Measurements from ENCODE around the gene OR13F1.

OR13F1 gene

DNA sequence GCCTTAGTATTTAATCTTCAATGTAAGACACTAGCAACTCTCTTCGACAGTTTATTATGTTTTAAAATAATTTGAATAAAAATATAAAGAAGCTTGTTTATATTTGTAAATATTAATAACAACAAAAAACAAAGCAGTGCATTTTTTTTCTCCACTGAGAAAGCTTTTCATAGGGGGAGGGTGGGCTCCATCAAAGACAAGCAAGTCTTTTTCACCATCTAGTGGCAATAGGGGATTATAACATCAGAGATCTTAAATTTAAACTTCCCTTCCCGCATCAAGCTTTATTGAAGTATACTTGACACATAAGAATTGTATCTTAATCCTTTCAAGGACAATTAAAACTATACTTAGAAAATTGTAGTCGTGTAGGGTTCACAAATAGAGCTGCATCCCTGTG is 9.3 kb upstream of the OR13F1 start:
- no peaks in the 10 kb centered on the region for H3K9me2 ChIP-seq (replicated peaks; ENCODE audit: low read depth, low read length)
- no peaks in the 10 kb centered on the region for H3K36me3 ChIP-seq (ENCODE audit: insufficient read depth, low read length)
- H3F3A ChIP-seq (ENCODE audit: low read depth), result no peaks in the 10 kb centered on the region
- H3K9me3 ChIP-seq (ENCODE audit: insufficient read depth, low read depth, low read length), result no peaks in the 10 kb centered on the region
- no peaks in the 10 kb centered on the region for H3K79me2 ChIP-seq (ENCODE audit: insufficient read depth, low read length)
- no peak overlapping the region for H2AFZ ChIP-seq (ENCODE audit: low read length)
- H4K20me1 ChIP-seq (ENCODE audit: insufficient read depth, low read length, poor library complexity, severe bottlenecking), result no peaks in the 10 kb centered on the region
- peak; percentile 53 for TF ChIP-seq CTCF (conservative IDR thresholded peaks at IDR 0.05; ENCODE audit: low read length)
- no peak for TF ChIP-seq EZH2phosphoT487 (IDR thresholded peaks at IDR 0.05; ENCODE audit: borderline replicate concordance)
- H3K4me2 ChIP-seq (ENCODE audit: low read depth, low read length, poor library complexity, severe bottlenecking), result no peak overlapping the region
- H3K27me3 ChIP-seq (ENCODE audit: insufficient read depth, low read length, poor library complexity, severe bottlenecking), result no peaks in the 10 kb centered on the region
- H3K4me3 ChIP-seq (ENCODE audit: low read length, poor library complexity, severe bottlenecking), result no peak overlapping the region
- no peak overlapping the region for H3K9ac ChIP-seq (ENCODE audit: low read depth, low read length, poor library complexity, severe bottlenecking)
- H3K4me1 ChIP-seq (ENCODE audit: insufficient read depth, low read length, poor library complexity, severe bottlenecking), result no peaks in the 10 kb centered on the region

DNA sequence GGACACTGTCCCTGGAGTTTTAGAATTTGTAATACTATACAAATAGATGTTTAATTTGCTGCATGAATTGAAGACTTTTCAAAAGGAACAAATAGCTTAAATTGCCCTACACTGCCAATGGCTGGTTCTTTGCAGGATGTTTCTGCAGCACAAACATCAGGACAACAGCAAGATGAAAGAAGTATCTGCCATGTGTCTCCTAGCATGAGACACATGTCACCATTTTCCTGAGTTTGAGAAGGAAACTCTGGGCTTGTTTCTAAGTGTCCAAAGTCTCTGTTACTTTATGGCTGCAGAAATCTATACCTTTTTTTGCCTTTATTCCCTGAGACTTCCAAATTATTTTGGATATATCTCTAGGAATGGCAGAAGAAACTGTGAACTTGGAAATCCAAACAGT is 623 bp upstream of the OR13F1 start:
- no peaks in the 10 kb centered on the region for H3K79me2 ChIP-seq (ENCODE audit: insufficient read depth, low read length)
- H3K4me2 ChIP-seq (ENCODE audit: low read depth, low read length, poor library complexity, severe bottlenecking), result no peak overlapping the region
- no peaks in the 10 kb centered on the region for H3K9me2 ChIP-seq (replicated peaks; ENCODE audit: low read depth, low read length)
- no peaks in the 10 kb centered on the region for H4K20me1 ChIP-seq (ENCODE audit: insufficient read depth, low read length, poor library complexity, severe bottlenecking)
- no peak overlapping the region for H3K4me3 ChIP-seq (ENCODE audit: low read length, poor library complexity, severe bottlenecking)
- TF ChIP-seq CTCF (conservative IDR thresholded peaks at IDR 0.05; ENCODE audit: low read length) (no peak), EZH2phosphoT487 (IDR thresholded peaks at IDR 0.05; ENCODE audit: borderline replicate concordance) (no peak)
- no peaks in the 10 kb centered on the region for H3F3A ChIP-seq (ENCODE audit: low read depth)
- no peak overlapping the region for H3K9ac ChIP-seq (ENCODE audit: low read depth, low read length, poor library complexity, severe bottlenecking)
- H2AFZ ChIP-seq (ENCODE audit: low read length), result no peak overlapping the region
- H3K9me3 ChIP-seq (ENCODE audit: insufficient read depth, low read depth, low read length), result no peaks in the 10 kb centered on the region
- H3K36me3 ChIP-seq (ENCODE audit: insufficient read depth, low read length), result no peaks in the 10 kb centered on the region
- H3K27me3 ChIP-seq (ENCODE audit: insufficient read depth, low read length, poor library complexity, severe bottlenecking), result no peaks in the 10 kb centered on the region
- H3K4me1 ChIP-seq (ENCODE audit: insufficient read depth, low read length, poor library complexity, severe bottlenecking), result no peaks in the 10 kb centered on the region

DNA sequence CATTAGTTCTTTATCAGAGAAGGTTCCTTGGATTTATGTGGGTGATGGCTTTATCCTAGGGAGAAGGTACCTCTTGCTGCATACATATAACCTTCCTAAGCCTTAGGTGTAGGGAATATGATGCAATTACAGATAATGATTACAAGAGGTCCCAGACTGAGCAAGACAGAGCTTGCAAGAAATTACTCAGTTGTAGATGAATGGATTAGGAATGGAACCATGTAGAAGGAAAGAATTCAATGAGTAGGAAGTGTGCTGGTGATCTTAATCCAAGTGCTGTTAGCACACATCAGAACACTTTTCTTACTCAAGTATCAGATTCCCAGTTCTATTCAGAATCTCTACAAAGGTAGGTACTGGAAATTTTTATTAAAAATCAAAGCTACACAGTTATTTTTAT is 2.5 kb downstream of the OR13F1 start:
- Histone ChIP-seq H3K9me3 (ENCODE audit: insufficient read depth, low read depth, low read length) (no peaks in the 10 kb centered on the region), H3K27me3 (ENCODE audit: insufficient read depth, low read length, poor library complexity, severe bottlenecking) (no peaks in the 10 kb centered on the region), H4K20me1 (ENCODE audit: insufficient read depth, low read length, poor library complexity, severe bottlenecking) (no peaks in the 10 kb centered on the region), H3K79me2 (ENCODE audit: insufficient read depth, low read length) (no peaks in the 10 kb centered on the region), H3F3A (ENCODE audit: low read depth) (no peaks in the 10 kb centered on the region), H3K4me1 (ENCODE audit: insufficient read depth, low read length, poor library complexity, severe bottlenecking) (no peaks in the 10 kb centered on the region), H3K36me3 (ENCODE audit: insufficient read depth, low read length) (no peaks in the 10 kb centered on the region), H2AFZ (ENCODE audit: low read length) (no peak overlapping the region), H3K9ac (ENCODE audit: low read depth, low read length, poor library complexity, severe bottlenecking) (no peak overlapping the region), H3K4me2 (ENCODE audit: low read depth, low read length, poor library complexity, severe bottlenecking) (no peak overlapping the region), H3K4me3 (ENCODE audit: low read length, poor library complexity, severe bottlenecking) (no peak overlapping the region), H3K9me2 (replicated peaks; ENCODE audit: low read depth, low read length) (no peaks in the 10 kb centered on the region)
- TF ChIP-seq CTCF (conservative IDR thresholded peaks at IDR 0.05; ENCODE audit: low read length) (no peak), EZH2phosphoT487 (IDR thresholded peaks at IDR 0.05; ENCODE audit: borderline replicate concordance) (no peak)
